T-helper 1 cell treated with Interleukin-12 subunit alpha and Interleukin-12 subunit beta and Interleukin-4 antibody, amounts not matched to agents 30 μg/mL and 1 μg/mL, for 36 hours (primary cell): Measurements from ENCODE around the gene CABP2.

ENCODE experiments used
- H3K27ac Mint-ChIP-seq: one replicate; pipeline ENCODE4 v1.8.0; 2021; ENCODE audit warnings: mild to moderate bottlenecking, mixed read lengths
- H3K27me3 Mint-ChIP-seq: one replicate; pipeline ENCODE4 v1.8.0; 2021; ENCODE audit warnings: low read depth, mixed read lengths
- H3K36me3 Mint-ChIP-seq: one replicate; pipeline ENCODE4 v1.8.0; 2021; ENCODE audit warnings: low read depth, mixed read lengths
- H3K4me1 Mint-ChIP-seq: one replicate; pipeline ENCODE4 v1.8.0; 2021; ENCODE audit warnings: low read depth, mixed read lengths
- H3K4me3 Mint-ChIP-seq: one replicate; pipeline ENCODE4 v1.8.0; 2021; ENCODE audit warnings: mild to moderate bottlenecking, moderate library complexity, mixed read lengths
- H3K9me3 Mint-ChIP-seq: one replicate; pipeline ENCODE4 v1.8.0; 2021; ENCODE audit warnings: mixed read lengths

The CABP2 gene

DNA sequence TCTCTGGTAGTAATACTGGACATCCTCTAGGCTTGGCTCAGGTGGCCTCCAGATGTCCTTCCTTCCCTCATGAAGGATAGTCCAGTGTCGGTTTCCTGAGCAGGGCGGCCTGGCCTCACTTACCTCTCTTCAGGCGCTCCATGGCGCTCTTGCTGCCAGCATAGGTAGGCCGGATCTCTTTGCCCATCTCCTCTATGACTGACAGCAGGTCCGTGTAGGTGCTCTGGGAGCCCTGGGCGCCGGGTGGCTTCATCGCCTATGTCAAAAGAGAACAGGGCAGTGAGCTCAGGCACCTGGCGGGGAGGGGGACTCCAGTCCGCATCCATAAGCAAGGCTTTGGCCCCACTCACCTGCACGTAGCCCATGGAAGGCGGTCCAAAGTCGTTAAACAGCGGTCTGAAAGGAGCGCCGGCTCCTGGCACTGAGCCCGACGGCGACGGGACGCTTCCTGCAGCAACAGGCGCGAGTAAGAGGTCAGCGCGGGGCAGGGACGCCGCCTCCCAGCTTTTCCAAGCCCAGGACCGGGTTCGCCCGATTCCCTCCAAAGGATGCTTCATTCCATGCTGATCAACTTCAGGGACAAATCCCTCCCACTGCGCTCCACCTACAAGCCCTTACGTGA lies 15.9 kb downstream of the CABP2 start:
- H3K4me1 Mint-ChIP-seq: peaks cover 34% of the 10 kb centered on the region
- peaks cover 10% of the 10 kb centered on the region for H3K27me3 Mint-ChIP-seq

DNA sequence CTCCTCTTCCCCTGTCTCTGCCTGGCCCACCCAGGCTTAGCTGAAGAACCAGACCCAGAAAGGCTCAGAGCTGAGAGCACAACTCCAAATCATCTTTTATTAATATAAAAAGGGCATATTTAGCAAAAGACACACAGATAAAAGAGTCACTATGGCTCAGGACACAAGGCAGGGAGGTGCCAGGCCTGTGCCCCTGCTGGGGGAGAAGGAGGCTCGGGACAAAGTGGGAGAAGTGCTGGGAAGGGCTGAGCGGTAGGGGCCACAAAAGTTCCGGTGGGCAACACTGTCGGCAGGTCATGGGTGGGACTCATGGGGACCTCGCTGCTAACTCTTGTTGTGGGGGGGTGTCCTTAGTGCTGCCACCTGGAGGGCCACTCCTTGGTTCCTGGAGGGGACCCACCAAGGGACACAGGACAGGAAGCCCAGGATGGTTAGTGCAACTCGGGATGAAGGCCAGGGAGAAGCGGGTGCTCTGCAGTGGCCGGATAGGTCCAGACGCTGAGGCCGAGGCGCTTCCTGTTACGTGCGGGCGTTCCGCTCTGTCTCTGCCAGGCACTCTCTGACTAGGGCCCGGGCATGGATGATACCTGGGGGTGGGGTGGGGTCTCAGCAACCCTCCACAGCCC lies 16.7 kb downstream of the CABP2 start:
- Mint-ChIP-seq H3K4me1 (peaks cover 36% of the 10 kb centered on the region), H3K9me3 (no peaks in the 10 kb centered on the region), H3K36me3 (peaks cover 13% of the 10 kb centered on the region), H3K27me3 (peaks cover 10% of the 10 kb centered on the region), H3K4me3 (peak overlapping the region; percentile 91), H3K27ac (peak overlapping the region; percentile 96)

More for the DNA sequence above, 15.9 kb downstream of the CABP2 start:
- Mint-ChIP-seq H3K4me3 (peak overlapping the region; percentile 91), H3K27ac (peak overlapping the region; percentile 96), H3K36me3 (peaks cover 11% of the 10 kb centered on the region), H3K9me3 (no peaks in the 10 kb centered on the region)

DNA sequence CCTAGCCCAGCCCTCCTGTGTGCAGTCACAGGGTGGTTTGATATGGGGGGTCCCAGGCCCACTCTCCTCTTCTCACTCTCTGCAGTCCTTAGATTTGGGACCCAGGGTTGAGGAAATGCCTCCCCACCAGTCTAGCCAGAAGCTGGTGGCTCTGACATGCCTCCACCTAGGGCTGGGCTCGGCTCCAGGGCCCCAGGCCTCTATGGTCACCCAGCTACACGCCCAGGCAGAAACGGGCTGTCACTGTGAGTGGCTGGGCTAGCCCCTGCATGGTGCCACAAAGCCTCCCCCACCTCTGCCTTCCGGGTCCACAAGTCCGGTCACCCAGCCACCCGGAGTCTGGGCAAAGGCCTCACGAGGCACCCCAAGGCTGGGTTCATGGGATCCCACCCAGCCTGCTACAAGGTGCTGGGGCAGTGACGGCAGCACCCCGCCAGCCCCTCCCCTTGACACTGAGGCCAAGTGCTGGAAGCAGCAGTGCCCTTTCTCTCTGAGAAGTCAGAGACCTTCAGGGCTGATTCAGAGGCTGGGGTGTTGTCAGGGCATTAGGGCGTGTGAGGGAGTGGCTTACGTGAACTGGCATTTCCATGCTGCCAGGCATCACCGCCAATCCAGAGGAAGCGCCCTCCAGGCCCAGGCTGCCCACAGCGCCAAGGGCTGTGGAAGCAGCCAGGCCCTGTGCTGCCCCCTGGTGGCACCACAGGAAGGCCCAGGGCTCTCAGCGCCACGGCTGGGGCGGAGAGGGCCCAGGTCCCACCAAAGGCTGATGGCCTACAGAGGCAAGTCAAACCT lies 17.4 kb downstream of the CABP2 start:
- H3K36me3 Mint-ChIP-seq: peaks cover 19% of the 10 kb centered on the region
- peak overlapping the region; percentile 91 for H3K4me3 Mint-ChIP-seq
- H3K27ac Mint-ChIP-seq: peak overlapping the region; percentile 96
- H3K9me3 Mint-ChIP-seq: no peaks in the 10 kb centered on the region
- H3K4me1 Mint-ChIP-seq: peaks cover 44% of the 10 kb centered on the region
- H3K27me3 Mint-ChIP-seq: peaks cover 5% of the 10 kb centered on the region

DNA sequence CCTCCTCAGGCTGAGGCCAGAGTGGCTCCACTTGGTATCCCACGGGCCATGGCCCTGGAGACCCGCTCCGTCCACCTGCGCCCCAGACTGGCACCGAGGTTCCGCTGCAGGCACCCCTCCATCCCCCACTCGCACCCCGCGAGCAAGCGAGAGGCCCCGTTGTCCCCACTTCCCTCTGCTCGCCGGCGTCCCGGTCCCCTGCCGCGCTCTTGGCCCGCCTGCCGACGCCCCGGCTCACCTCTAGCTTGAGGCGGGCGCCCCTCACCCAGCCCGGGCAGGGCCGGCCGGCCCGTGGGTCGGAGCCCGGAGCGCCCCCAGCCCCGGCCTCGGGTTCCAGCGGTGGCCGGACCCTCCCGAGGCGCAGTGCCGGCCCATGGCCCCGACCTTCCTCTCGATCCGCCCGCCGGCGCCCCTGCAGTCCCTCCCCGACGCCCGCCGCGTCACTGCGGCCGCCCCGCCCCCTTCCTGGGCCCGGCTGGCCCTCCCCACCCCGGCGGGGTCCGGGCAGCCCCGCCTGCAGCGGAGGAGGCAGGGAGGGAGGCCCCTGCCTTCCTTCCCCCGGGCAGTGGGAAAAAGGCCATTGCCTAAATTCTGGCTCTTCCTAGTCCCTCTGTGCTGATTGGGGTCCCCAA lies 18.2 kb downstream of the CABP2 start, which contains the start of gene PITPNM1:
Gene PITPNM1, minus strand, starts transcription at position 414 of the 632 bp plus-strand sequence. CDS start 1,183 bp downstream, outside the sequence.
- Mint-ChIP-seq H3K36me3 (peaks cover 23% of the 10 kb centered on the region), H3K4me3 (peak within 1 kb of the TSS; percentile 91), H3K4me1 (peaks cover 47% of the 10 kb centered on the region), H3K27ac (peak within 1 kb of the TSS; percentile 96), H3K9me3 (no peaks in the 10 kb centered on the region), H3K27me3 (no peaks in the 10 kb centered on the region)

DNA sequence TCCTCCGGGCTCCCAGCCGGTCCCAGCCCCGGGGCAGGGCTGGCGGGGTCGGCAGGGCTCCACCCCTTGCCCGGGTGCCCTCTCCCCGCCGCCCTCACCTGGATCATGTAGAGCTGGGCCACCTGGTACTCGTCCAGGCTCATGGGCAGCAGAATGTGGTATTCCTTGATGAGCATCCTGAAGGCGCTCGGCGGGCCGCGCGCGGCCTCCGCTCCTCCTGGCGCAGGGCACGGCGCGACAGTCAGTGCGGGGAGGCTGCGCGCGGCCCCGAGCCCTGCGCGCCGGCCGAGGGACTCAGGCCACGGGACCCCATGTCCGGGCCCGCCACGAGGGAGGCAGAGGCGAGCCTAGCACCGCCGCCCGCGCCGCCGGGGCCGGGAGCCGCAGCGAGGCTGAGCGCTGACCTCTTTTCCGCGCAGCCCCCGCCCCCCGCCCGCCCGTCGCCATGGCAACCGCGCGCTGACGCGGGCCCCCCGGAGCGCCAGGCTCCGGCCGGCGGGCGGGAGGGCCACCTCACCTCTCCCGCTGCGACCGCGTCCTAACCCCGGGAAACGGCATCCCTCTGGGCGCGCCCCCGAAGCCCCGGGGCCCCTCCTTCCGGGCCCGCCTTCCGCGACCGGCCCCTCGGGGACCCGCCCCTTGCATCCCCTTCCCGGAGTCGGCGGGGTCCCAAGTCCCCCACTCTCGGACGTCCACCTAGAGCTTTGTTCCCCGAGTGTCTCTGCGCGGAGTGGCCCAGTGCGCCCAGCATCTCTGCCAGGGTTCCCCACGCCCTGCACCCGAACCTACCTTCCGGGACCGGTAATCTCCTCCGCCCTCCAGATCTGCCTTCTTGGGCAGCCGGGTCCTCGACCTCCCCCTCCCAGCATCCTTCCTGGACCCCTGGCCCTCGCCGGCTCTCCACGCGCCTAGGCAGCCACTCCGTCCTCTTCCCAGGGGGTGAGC lies 19.0 kb downstream of the CABP2 start:
- Mint-ChIP-seq H3K9me3 (no peaks in the 10 kb centered on the region), H3K4me3 (peak overlapping the region; percentile 89), H3K4me1 (peaks cover 44% of the 10 kb centered on the region), H3K36me3 (peaks cover 28% of the 10 kb centered on the region), H3K27me3 (no peaks in the 10 kb centered on the region), H3K27ac (peak overlapping the region; percentile 80)

DNA sequence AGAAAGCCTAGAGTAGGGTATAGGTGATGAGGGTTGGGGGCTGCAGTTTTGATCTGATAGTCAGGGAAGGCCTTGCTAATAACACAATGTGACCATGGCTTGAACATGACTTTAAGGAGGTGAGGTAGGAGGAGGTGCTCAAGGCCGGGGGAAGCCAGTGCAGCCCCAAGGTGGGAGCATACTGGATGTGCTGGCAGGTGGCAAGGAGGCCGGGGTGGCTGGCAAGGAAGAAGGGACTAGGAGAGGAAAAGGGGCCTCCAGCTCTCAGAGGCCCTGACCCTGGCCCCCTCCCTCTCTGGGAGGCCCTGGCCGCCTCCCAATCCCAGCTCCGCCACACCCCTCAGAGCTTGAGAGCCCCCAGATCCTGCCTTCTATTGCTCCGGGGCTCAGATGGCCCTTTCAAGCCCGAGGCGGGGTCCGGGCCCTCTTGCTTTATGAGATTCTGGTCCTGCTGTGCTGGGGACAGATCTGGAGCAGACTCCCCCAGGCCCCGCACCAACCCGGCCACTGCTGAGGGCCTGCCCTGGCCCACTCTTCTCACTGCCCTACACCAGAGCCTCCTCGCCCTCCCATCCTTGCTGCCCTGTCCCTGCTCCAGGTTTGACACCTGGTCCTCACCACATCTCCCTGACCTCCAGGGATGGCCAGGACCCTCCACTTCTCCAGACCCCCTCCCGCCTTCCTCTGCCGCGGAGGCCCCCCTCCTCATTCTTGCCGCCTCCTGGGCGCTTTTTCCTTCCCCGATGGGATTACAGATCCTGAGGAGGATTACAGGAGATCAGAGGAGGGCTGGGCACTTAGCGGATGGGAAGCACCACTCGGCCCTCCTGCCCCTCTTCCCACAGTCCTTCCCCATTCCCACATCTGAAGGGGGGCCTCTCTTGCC lies 19.9 kb downstream of the CABP2 start:
- Mint-ChIP-seq H3K36me3 (peaks cover 29% of the 10 kb centered on the region), H3K27me3 (no peaks in the 10 kb centered on the region), H3K4me1 (peaks cover 36% of the 10 kb centered on the region), H3K4me3 (peak overlapping the region; percentile 69), H3K9me3 (no peaks in the 10 kb centered on the region), H3K27ac (peak overlapping the region; percentile 1)

DNA sequence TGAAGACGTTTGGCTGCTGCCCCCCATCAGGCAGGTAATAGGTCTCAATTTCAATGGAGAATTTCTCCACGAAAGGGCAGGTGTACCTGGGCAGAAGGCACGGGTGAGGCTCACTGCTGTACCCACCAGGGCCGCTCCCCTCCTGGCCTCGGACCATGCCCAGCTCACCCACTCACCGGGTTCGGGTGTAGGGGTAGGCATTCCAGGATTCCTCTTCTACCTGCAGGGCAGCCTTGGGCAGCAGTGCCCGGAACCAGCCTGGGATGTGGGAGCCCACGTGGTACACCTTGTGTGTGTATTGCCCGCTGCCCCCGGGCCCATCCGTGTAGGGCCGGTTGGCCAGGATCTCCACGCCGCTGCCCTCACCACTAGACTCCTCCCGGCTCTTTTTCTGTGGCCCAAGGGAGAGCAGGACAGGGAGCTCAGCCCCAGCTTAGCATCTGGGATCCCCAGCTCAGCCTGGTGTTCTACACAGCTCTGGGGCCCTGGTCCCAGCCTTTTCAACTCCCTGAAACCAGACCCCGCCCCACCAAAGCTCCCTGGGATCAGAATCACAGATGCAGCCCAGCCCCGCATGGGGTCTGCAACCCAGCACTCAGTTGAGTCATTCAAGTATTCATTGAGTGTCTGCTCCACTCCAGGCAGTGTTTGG lies 20.8 kb downstream of the CABP2 start:
- no peaks in the 10 kb centered on the region for H3K9me3 Mint-ChIP-seq
- H3K4me1 Mint-ChIP-seq: peaks cover 36% of the 10 kb centered on the region
- H3K27me3 Mint-ChIP-seq: no peaks in the 10 kb centered on the region
- H3K27ac Mint-ChIP-seq: peak overlapping the region; percentile 1
- peak overlapping the region; percentile 69 for H3K4me3 Mint-ChIP-seq
- H3K36me3 Mint-ChIP-seq: peaks cover 29% of the 10 kb centered on the region

DNA sequence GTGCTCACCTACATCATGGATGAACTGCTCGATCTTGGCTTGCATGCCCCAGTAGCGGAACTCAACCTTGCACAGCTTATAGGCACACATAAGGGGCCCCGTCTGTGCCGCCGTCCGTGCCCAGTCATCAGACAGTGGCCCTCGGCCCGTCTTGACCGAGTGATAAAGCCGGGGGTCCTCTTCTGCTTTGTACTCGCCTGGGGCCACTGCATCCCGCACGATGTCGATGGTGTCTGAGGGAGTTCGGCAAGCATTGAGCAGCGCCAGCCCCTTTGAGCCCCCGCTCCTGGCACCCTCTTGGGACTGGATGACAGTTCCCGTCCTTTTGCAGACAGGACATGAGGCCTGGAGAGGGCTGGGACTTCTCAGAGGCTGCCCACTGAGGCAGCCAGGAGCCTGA lies 21.4 kb downstream of the CABP2 start:
- H3K36me3 Mint-ChIP-seq: peaks cover 25% of the 10 kb centered on the region
- no peaks in the 10 kb centered on the region for H3K27me3 Mint-ChIP-seq
- H3K27ac Mint-ChIP-seq: no peak overlapping the region
- H3K4me3 Mint-ChIP-seq: no peak overlapping the region
- no peaks in the 10 kb centered on the region for H3K9me3 Mint-ChIP-seq
- H3K4me1 Mint-ChIP-seq: peaks cover 31% of the 10 kb centered on the region

DNA sequence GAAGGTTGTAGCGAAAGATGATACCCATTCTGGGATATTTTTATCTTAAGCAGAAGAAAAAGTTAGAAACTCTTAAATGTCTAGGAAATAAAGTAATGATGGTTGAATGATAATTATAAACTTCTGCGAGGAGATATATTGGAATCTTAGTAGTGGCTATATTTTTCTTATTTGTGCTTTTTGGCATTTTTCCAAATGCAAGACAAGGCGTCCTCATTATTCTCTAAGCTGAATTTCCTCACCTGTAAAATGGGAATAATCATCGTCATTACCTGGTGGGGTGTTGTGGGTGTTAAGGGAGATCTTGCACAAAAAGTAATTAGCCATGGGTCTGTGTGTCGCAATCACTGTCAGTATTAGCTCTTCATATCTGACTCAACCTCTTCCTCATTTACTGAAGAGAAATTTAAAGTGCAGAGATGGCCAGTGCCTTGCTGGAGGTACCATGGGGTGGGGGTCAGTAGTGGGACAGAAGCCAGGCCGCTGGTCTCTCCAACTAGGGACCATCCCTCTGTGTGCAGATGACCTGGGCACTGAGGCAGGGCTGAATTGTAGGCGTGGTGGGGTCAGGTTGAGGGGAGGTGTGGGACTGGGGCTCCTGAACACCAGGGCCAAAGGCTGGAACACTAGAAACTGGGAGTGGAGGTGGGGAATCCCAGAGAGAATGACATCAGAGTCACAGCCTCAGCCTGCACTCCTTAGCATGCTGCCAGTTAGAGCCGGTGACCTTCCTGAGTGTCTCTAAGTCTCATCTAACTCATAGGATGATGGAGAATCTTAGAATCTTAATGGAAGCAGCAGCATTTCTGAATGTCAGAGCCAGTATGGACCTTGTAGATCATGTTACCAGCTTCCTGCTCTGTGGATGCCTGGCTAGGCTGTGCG lies 22.2 kb downstream of the CABP2 start:
- Mint-ChIP-seq H3K4me3 (no peak overlapping the region), H3K36me3 (peaks cover 24% of the 10 kb centered on the region), H3K4me1 (peaks cover 23% of the 10 kb centered on the region), H3K27me3 (no peaks in the 10 kb centered on the region), H3K9me3 (no peaks in the 10 kb centered on the region), H3K27ac (no peak overlapping the region)

DNA sequence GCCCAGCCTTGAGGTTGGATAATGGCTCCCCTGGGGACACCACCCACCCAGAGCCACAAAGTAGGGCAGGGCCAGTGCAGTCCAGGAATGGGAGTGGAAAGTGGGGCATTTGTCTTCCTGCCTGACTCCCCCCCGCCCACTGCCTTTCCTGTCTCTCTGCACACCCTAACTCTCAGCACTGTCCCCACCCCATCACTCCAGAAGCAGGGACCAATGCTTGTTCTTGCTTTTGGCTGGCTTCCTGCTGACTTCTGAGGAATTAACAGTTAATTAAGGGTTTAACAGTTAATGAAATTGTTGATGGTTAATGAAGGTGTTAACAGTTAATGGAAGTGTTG lies 22.8 kb downstream of the CABP2 start:
- H3K9me3 Mint-ChIP-seq: no peaks in the 10 kb centered on the region
- peaks cover 27% of the 10 kb centered on the region for H3K36me3 Mint-ChIP-seq
- H3K4me3 Mint-ChIP-seq: no peak overlapping the region
- H3K27ac Mint-ChIP-seq: no peak overlapping the region
- H3K27me3 Mint-ChIP-seq: no peaks in the 10 kb centered on the region
- peaks cover 17% of the 10 kb centered on the region for H3K4me1 Mint-ChIP-seq

DNA sequence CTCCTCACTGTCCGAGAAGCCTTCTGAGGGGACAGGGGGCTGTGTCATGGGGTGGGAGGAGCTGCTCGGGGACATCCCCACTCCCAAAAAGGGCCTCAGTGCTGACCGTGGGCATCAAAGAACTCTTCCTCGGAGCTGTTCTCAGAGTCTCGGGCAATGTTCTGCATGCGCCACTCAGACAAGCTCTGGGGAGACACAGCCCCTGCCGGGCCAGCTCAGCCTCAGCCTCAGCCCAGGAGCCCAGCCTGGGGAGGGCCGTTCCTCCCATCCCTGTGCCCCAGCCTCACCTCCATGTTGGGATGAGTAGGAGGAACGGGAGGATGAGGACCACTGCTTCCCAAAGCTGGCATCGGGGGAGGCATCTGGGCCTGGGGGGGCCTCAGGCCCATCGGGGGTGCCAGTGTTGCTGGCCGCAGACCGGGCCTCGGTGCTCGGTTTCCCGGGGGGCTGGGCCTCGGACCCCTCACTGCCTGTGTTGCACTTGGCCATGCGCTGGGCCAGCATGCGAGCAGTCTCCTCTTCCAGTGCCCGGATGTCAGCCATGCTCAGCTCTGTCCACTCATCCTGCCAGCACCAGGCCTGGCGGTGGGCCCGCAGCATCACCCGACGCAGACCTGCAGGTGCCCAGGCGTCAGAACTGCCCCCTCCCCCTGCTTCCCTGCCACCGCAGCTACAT lies 23.3 kb downstream of the CABP2 start:
- no peaks in the 10 kb centered on the region for H3K27me3 Mint-ChIP-seq
- H3K9me3 Mint-ChIP-seq: no peaks in the 10 kb centered on the region
- H3K4me3 Mint-ChIP-seq: no peak overlapping the region
- H3K27ac Mint-ChIP-seq: no peak overlapping the region
- H3K36me3 Mint-ChIP-seq: peaks cover 26% of the 10 kb centered on the region
- H3K4me1 Mint-ChIP-seq: peaks cover 16% of the 10 kb centered on the region
